H1 (cell line): ENCODE data around the gene KCNB1. TPM values are rescaled to one million over a fixed set of nuclear protein-coding genes. Genes with fewer than 3 reads are reported as not detected.

Source experiments
- CTCF ChIA-PET: fragments of 300-600 bp; sonication (Branson Sonifier 250); formaldehyde crosslinking; loops from one replicate; lab custom pipeline; 2021; ENCODE audit not compliant: partially characterized antibody; lab: Charles Lee
- POLR2A ChIA-PET: fragments of 300-600 bp; sonication (Branson Sonifier 250); formaldehyde crosslinking; loops from one replicate; lab custom pipeline; 2021; ENCODE audit warnings: inconsistent platforms; ENCODE audit not compliant: partially characterized antibody; lab: Charles Lee
- DNase-seq, 2 experiments: peaks; one replicate each; pipeline versions ENCODE4 v3.0.0 to v3.0.0-alpha.2; 2010 to 2022; ENCODE audit warnings: low spot score in 2 of 2, low read depth in 1 of 2, mixed read lengths in 1 of 2
- FAIRE-seq: peaks from 2 replicates; lab custom pipeline; 2011; peaks lifted over from hg19 to GRCh38; lab: Jason Lieb, UNC
- H2AFZ ChIP-seq: 2 replicates; pipeline ENCODE4 v1.8.1; 2012; ENCODE audit warnings: low read length, inconsistent platforms
- H2AK5ac ChIP-seq: 2 replicates; pipeline ENCODE4 v1.6.1; 2013; ENCODE audit warnings: low read depth, low read length
- H2BK120ac ChIP-seq: replicated peaks from 2 replicates; pipeline ENCODE3; 2013; ENCODE audit warnings: low read depth, low read length, inconsistent platforms
- H2BK12ac ChIP-seq: 2 replicates; pipeline ENCODE4 v1.6.1; 2013; ENCODE audit warnings: low read depth, low read length
- H2BK15ac ChIP-seq: 2 replicates; pipeline ENCODE4 v1.6.1; 2013; ENCODE audit warnings: low read length
- H2BK20ac ChIP-seq: 2 replicates; pipeline ENCODE4 v1.6.1; 2013; ENCODE audit warnings: low read length
- H2BK5ac ChIP-seq: 2 replicates; pipeline ENCODE4 v1.6.1; 2013; ENCODE audit warnings: low read depth, low read length
- H3K14ac ChIP-seq: 2 replicates; pipeline ENCODE4 v1.6.1; 2013; ENCODE audit warnings: inconsistent platforms; ENCODE audit not compliant: insufficient read length
- H3K18ac ChIP-seq: 2 replicates; pipeline ENCODE4 v1.6.1; 2013; ENCODE audit warnings: low read length; ENCODE audit errors: extremely low read depth
- H3K23ac ChIP-seq: 2 replicates; pipeline ENCODE4 v1.6.1; 2013; ENCODE audit warnings: inconsistent platforms; ENCODE audit not compliant: insufficient read length
- H3K23me2 ChIP-seq: 2 replicates; pipeline ENCODE4 v1.6.1; 2013; ENCODE audit warnings: low read depth, low read length
- H3K27ac ChIP-seq: 2 replicates; pipeline ENCODE4 v1.6.1; 2011; ENCODE audit warnings: low read depth, low read length, inconsistent platforms
- H3K27me3 ChIP-seq, 4 experiments: replicated peaks in 1 of 4; 1 replicate in 1 of 4; 2 replicates in 3 of 4; pipeline versions ENCODE4 v1.6.1 to v1.8.1; 2011 to 2013; ENCODE audit warnings: low read length in 3 of 4, mild to moderate bottlenecking in 3 of 4, inconsistent platforms in 2 of 4, mixed read lengths in 2 of 4, moderate library complexity in 1 of 4; ENCODE audit not compliant: control insufficient read depth in 3 of 4, insufficient read depth in 3 of 4; ENCODE audit errors: extremely low read depth in 1 of 4
- H3K36me3 ChIP-seq, 4 experiments: 2 replicates each; pipeline versions ENCODE4 v1.6.1 to v1.8.1; 2011 to 2013; ENCODE audit warnings: mild to moderate bottlenecking in 4 of 4, low read length in 3 of 4, moderate library complexity in 2 of 4, control low read depth in 1 of 4, inconsistent platforms in 1 of 4; ENCODE audit not compliant: insufficient read depth in 4 of 4, control insufficient read depth in 2 of 4
- H3K4ac ChIP-seq: replicated peaks from 2 replicates; pipeline ENCODE3; 2013; ENCODE audit warnings: low read length, low read depth, mixed read lengths, inconsistent platforms; ENCODE audit not compliant: insufficient read length
- H3K4me1 ChIP-seq, 4 experiments: replicated peaks in 1 of 4; 1 replicate in 1 of 4; 2 replicates in 3 of 4; pipeline versions ENCODE4 v1.6.1 to v1.8.1; 2011 to 2013; ENCODE audit warnings: low read length in 3 of 4, inconsistent platforms in 2 of 4, mixed read lengths in 1 of 4; ENCODE audit not compliant: insufficient read depth in 4 of 4, control insufficient read depth in 3 of 4
- H3K4me2 ChIP-seq, 2 experiments: 2 replicates each; pipeline versions ENCODE4 v1.6.1 to v1.8.1; 2011 to 2013; ENCODE audit warnings: low read depth in 2 of 2, low read length in 2 of 2, control low read depth in 1 of 2, inconsistent platforms in 1 of 2, mild to moderate bottlenecking in 1 of 2; ENCODE audit not compliant: insufficient read depth in 1 of 2
- H3K4me3 ChIP-seq, 4 experiments: fragments of 200-600, 300-600 bp in 1 of 4; sonication (generic), shearing (Covaris generic), sonication (Bioruptor Twin) in 1 of 4; 2 replicates each; pipeline versions ENCODE4 v1.5.1 to v1.8.1; 2011 to 2016; ENCODE audit warnings: low read length in 4 of 4, low read depth in 3 of 4, control low read depth in 2 of 4, inconsistent platforms in 2 of 4, mild to moderate bottlenecking in 2 of 4, mixed read lengths in 1 of 4, moderate library complexity in 1 of 4; ENCODE audit not compliant: insufficient read depth in 2 of 4; ENCODE audit errors: extremely low read depth in 1 of 4
- H3K56ac ChIP-seq: replicated peaks from 2 replicates; pipeline ENCODE3; 2013; ENCODE audit warnings: low read depth, mild to moderate bottlenecking, mixed read lengths, low read length, inconsistent platforms; ENCODE audit not compliant: insufficient read length
- H3K79me1 ChIP-seq: 2 replicates; pipeline ENCODE4 v1.6.1; 2013; ENCODE audit warnings: low read depth, low read length, control low read depth
- H3K79me2 ChIP-seq, 2 experiments: 2 replicates each; pipeline versions ENCODE4 v1.6.1 to v1.8.1; 2012 to 2013; ENCODE audit warnings: low read length in 2 of 2, mild to moderate bottlenecking in 2 of 2, inconsistent platforms in 1 of 2; ENCODE audit not compliant: insufficient read depth in 2 of 2, control insufficient read depth in 1 of 2
- H3K9ac ChIP-seq, 4 experiments: replicated peaks in 1 of 4; 1 replicate in 1 of 4; 2 replicates in 3 of 4; pipeline versions ENCODE4 v1.6.1 to v1.8.1; 2011 to 2013; ENCODE audit warnings: low read depth in 3 of 4, low read length in 3 of 4, control low read depth in 2 of 4, mild to moderate bottlenecking in 2 of 4, moderate library complexity in 2 of 4, inconsistent platforms in 1 of 4; ENCODE audit errors: extremely low read depth in 1 of 4
- H3K9me3 ChIP-seq, 2 experiments: 2 replicates each; pipeline versions ENCODE4 v1.6.1 to v1.8.1; 2012 to 2013; ENCODE audit warnings: mild to moderate bottlenecking in 2 of 2, moderate library complexity in 2 of 2, control low read depth in 1 of 2, inconsistent platforms in 1 of 2, low read depth in 1 of 2, low read length in 1 of 2, mixed read lengths in 1 of 2; ENCODE audit not compliant: insufficient read depth in 2 of 2
- H4K20me1 ChIP-seq, 2 experiments: replicated peaks in 1 of 2; 2 replicates each; pipeline versions ENCODE3 to v1.8.1; 2011 to 2013; ENCODE audit warnings: inconsistent platforms in 2 of 2, low read length in 2 of 2, mild to moderate bottlenecking in 1 of 2; ENCODE audit not compliant: insufficient read depth in 2 of 2, control insufficient read depth in 1 of 2
- H4K5ac ChIP-seq: 2 replicates; pipeline ENCODE4 v1.6.1; 2013; ENCODE audit warnings: low read length, low read depth, mixed read lengths, inconsistent platforms; ENCODE audit not compliant: insufficient read length
- H4K8ac ChIP-seq: 2 replicates; pipeline ENCODE4 v1.8.0; 2013; ENCODE audit warnings: mild to moderate bottlenecking, moderate library complexity, low read length, inconsistent platforms; ENCODE audit not compliant: insufficient read depth; ENCODE audit errors: extremely low read depth
- H4K91ac ChIP-seq: replicated peaks from 2 replicates; pipeline ENCODE3; 2013; ENCODE audit warnings: low read length, mixed read lengths, inconsistent platforms; ENCODE audit not compliant: insufficient read length
- TAF7 ChIP-seq: optimal IDR thresholded peaks from 2 replicates; pipeline ENCODE3; 2011; ENCODE audit warnings: low read depth, mild to moderate bottlenecking, inconsistent platforms, low read length, moderate library complexity, borderline replicate concordance
- WGBS, 2 experiments: shearing (Covaris generic) in 1 of 2; methylation state at CpG; one replicate each; pipeline versions ENCODE4 v1.1.6 to v1.1.7; 2013 to 2015; ENCODE audit warnings: low lambda C conversion rate in 2 of 2, mixed read lengths in 2 of 2, inconsistent platforms in 1 of 2, low coverage in 1 of 2, missing lambda C conversion rate in 1 of 2; ENCODE audit not compliant: insufficient replicate concordance in 2 of 2, insufficient coverage in 1 of 2, insufficient read length in 1 of 2; ENCODE audit errors: extremely low coverage in 1 of 2, missing lambda C conversion rate in 1 of 2; 5-methylcytosine and 5-hydroxymethylcytosine counted together
- polyA plus RNA-seq, 7 experiments: library from polyadenylated mRNA; depleted of rRNA in 3 of 7; stranded (reverse) in 5 of 7; unstranded in 2 of 7; fragments of >200 nt in 5 of 7; fragments of 200-250 nt in 2 of 7; gene quantifications; 1 replicate in 5 of 7; 2 replicates in 1 of 7; 4 replicates in 1 of 7; pipeline versions ENCODE4 v1.2.1 to v1.2.3, GENCODE V29; 2011 to 2013; ENCODE audit warnings: missing spikeins in 2 of 7, mixed read lengths in 2 of 7
- total RNA-seq: library from RNA; stranded (reverse); fragmentation: NEBNext Ultra II Directional; extraction: Animal tissue kit (Norgen Biotek cat#: 25700); gene quantifications from 2 replicates; pipeline ENCODE4 v1.2.1, GENCODE V29; 2021
- TF ChIP-seq, protein P1 (sequence below): IDR thresholded peaks from 2 replicates; pipeline ENCODE4 v1.6.1; 2011; ENCODE audit warnings: low read length, improper control_type of control experiment

KCNB1 gene
- total and polyA plus RNA-seq, 2 of the 8 experiments (the other 6 are each of a cell fraction or from before 2014, with no cell fraction given), result 0.58 to 0.67 TPM

DNA sequence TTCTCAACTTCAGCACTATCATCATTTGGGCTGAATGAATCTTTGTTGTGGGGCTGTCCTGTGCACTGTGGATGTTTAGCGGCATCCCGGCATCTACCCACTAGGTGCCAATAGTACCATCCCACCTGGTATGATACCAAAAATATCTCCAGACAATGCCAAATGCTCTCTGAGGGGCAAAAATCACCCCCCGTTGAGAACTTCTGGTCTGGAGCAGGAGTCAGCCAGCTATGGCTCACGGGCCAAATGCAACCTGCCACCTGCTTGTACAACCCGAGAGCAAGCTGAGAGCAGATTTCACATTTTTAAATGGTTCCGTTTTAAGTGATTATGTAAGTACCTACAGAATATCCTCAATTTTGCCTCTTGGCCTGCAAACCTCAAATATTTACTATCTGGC, 26.8 kb downstream of the KCNB1 start:
- no peak overlapping the region for H2AK5ac ChIP-seq
- no peak overlapping the region for H2BK120ac ChIP-seq
- H3K14ac ChIP-seq, result no peak overlapping the region
- H2AFZ ChIP-seq, result no peak overlapping the region
- ChIA-PET POLR2A (interaction anchor here (1.7 kb wide), 1 partner anchor 9 kb away, joined by 4 read pairs; no protein-coding TSS in a partner anchor), CTCF (interaction anchor here (1.0 to 2.1 kb wide), 3 partner anchors 23 to 117 kb away, joined by 3 to 5 read pairs (median 4); no protein-coding TSS in a partner anchor)
- no peak overlapping the region for H2BK12ac ChIP-seq
- no peaks in the 10 kb centered on the region for H3K9me3 ChIP-seq
- no peak overlapping the region for H2BK5ac ChIP-seq
- 93% methylated on average over 6 of the region's 6 CpGs; no CpG with 5 or more reads in 1 of the 2 experiments for WGBS, 2 experiments
- no peaks in the 10 kb centered on the region for H3K23me2 ChIP-seq
- DNase-seq (no peak), FAIRE-seq (no peak)
- H3K27me3 ChIP-seq, result no peaks in the 10 kb centered on the region
- H3K36me3 ChIP-seq, result no peaks in the 10 kb centered on the region
- H3K18ac ChIP-seq, result no peak overlapping the region
- H2BK15ac ChIP-seq, result no peak overlapping the region
- H3K56ac ChIP-seq, result no peak overlapping the region
- H3K4me3 ChIP-seq, result no peak overlapping the region
- H4K20me1 ChIP-seq, result no peaks in the 10 kb centered on the region
- no peak overlapping the region for H3K23ac ChIP-seq
- no peak overlapping the region for H3K9ac ChIP-seq
- no peak overlapping the region for H4K8ac ChIP-seq
- no peak overlapping the region for H4K5ac ChIP-seq
- no peak overlapping the region for H3K27ac ChIP-seq
- H3K4me1 ChIP-seq, result no peaks in the 10 kb centered on the region
- H2BK20ac ChIP-seq, result no peak overlapping the region
- H3K79me1 ChIP-seq, result no peaks in the 10 kb centered on the region
- no peak overlapping the region for H3K4ac ChIP-seq
- no peak overlapping the region for H4K91ac ChIP-seq
- TF ChIP-seq, protein P1, sequence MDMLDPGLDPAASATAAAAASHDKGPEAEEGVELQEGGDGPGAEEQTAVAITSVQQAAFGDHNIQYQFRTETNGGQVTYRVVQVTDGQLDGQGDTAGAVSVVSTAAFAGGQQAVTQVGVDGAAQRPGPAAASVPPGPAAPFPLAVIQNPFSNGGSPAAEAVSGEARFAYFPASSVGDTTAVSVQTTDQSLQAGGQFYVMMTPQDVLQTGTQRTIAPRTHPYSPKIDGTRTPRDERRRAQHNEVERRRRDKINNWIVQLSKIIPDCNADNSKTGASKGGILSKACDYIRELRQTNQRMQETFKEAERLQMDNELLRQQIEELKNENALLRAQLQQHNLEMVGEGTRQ, result no peak
- no peak for TF ChIP-seq TAF7
- no peak overlapping the region for H3K4me2 ChIP-seq
- no peaks in the 10 kb centered on the region for H3K79me2 ChIP-seq
